GM19099 (cell line): ENCODE data around the gene SPATA20.

Experiments used
- POLR2A ChIP-seq: IDR thresholded peaks from 3 replicates; pipeline ENCODE4 v1.6.1; 2011; ENCODE audit warnings: low read depth; ENCODE audit not compliant: insufficient read length; ENCODE audit errors: extremely low read depth

The SPATA20 gene

GRCh38 chr17:50514936-50515702 is 31.9 kb upstream of the SPATA20 start:
- TF ChIP-seq POLR2A, result no peak

DNA sequence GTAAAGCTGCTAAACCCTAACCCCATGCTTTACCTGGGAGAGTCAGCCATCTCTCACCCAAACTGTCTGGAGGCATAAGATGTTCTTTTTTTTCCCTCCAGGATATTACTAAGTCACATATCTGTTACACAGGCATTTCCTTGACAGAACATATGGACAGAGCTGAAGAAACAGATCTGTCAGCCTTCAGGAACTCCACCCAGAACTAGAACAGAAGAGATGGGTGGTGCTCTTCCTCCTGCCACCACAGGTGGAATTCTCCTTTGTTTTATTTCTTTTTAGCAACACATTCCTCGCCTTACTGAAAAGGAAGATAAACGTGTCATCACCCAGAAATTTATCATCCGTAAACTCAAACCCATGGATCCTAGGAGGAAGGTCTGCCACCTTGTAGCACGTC is 30.0 kb upstream of the SPATA20 start:
- TF ChIP-seq POLR2A, result no peak

- TF ChIP-seq POLR2A, result no peak
Measured at GRCh38 chr17:50517504-50518383, 29.2 kb upstream of the SPATA20 start.

DNA sequence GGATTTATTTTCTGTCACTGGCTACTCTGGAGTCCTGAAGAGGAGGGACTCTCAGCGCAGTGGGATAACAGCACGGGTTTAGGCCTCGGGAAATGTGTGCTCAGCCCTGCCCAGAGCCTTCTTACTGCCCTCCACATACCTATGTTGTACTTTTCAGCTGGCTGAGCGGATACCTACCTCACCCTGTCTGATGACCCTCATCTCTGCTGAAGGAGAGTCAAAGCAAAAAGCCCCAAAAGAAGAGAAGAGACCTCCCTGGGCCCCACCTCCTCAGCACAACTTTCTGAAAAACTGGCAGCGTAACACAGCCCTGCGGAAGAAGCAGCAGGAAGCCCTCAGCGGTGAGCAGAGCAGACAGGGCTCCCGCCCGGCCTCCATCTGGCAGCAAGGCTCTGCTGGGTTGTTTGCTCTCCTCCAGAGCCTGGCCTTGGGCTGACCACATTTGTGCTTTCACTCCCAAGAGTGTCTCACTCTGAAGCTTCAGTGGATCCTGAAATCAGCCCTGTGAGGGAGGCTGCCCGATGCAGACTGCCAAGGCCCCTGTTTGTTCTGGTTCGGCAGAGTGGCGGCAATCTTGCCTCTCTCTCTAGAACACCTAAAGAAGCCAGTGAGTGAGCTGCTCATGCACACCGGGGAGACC is 28.5 kb upstream of the SPATA20 start:
- TF ChIP-seq POLR2A, result no peak

DNA sequence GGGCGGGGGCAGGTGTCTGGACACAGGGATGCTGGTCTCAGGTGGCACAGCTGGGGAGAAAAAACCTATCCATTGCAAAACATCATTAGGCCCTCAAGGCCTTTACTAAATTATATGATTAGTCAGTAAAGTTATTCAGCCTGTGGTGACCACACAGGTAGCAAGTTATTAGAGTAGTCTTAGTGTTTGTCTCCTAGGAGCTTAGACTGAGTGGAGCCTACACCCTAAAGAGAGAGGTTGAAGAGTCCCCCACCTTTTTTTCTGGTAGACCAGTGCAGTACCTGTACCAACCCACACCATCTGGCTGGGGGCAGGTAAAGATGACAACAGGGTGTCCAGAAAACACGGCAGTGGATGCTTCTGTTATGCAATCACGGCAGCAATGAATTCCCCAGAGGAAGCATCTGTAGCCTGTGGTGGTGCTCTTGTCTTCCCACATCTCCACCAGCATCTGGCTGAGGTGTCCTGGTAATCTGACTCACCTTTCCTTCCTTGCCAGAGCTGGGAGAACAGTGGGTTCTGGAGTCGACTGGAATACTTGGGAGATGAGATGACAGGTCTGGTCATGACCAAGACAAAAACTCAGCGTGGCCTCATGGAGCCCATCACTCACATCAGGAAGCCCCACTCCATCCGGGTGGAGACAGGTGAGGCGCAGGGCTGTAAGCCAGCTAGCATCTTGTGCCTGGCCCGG is 27.7 kb upstream of the SPATA20 start:
- no peak for TF ChIP-seq POLR2A

DNA sequence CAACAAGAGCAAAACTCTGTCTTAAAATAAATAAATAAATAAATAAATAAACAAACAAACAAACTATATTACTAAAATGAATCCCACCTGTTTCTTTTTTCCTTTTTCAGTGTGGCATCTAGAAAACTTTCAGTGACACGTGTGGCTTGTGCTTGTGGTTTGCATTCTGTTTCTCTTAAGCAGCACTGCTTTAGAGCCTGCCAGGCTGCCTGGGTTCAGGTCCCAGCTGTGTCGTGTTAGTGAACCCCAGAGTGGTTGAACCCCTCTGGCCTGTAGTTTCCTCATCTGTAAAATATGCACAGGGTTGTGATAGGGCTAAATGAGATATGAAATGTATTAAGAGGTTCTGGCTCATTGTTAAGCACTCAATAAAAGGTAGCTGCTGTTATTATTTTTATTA is 26.5 kb upstream of the SPATA20 start:
- TF ChIP-seq POLR2A, result no peak

GRCh38 chr17:50521514-50521913 is 25.5 kb upstream of the SPATA20 start:
- TF ChIP-seq POLR2A, result no peak

- TF ChIP-seq POLR2A, result no peak
Measured at GRCh38 chr17:50522766-50523165, 24.2 kb upstream of the SPATA20 start.

DNA sequence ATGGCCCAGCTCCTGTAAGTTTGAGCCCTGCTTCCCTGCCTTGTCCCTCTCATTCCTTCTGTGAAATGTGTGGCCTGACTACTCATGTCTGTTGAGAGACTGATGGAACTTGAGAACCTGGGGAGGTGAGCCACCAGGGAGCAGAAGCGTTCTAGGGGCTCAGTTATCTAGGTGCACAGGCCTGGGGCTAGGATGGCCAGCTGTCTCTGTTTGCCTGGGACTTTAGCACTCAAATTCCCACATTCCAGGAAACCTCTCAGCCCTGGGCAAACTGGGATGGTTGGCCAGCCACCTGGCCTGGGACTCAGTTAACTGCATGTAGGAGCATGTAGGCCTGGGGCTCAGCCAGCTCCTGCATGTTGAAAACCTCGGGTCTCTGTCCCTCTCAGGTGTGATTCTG is 23.8 kb upstream of the SPATA20 start:
- no peak for TF ChIP-seq POLR2A

- TF ChIP-seq POLR2A, result no peak
Measured at GRCh38 chr17:50524838-50525237, 22.1 kb upstream of the SPATA20 start.

GRCh38 chr17:50527155-50527762 is 19.7 kb upstream of the SPATA20 start:
- no peak for TF ChIP-seq POLR2A

- no peak for TF ChIP-seq POLR2A
Measured at GRCh38 chr17:50527949-50528474, 19.0 kb upstream of the SPATA20 start.

GRCh38 chr17:50529849-50530248 is 17.1 kb upstream of the SPATA20 start:
- TF ChIP-seq POLR2A, result no peak

- no peak for TF ChIP-seq POLR2A
Measured at GRCh38 chr17:50531428-50532025, 15.4 kb upstream of the SPATA20 start.
